Activated T-cell treated with anti-CD3 and anti-CD28 coated beads, Interleukin-2, amount 50 U/mL, for 72 hours (primary cell): ENCODE measurements around the gene LCA5L. TPM values are rescaled to one million over a fixed set of nuclear protein-coding genes. Genes with fewer than 3 reads are reported as not detected.
A peak's percentile ranks its signal among the peaks of the same experiment; 100 is the strongest.
"Not testable (repeated sequence)": the region's sequence is repeated elsewhere in the genome, so short reads cannot be mapped to it uniquely, and the experiment has no call there.

Source experiments
- ATAC-seq, 2 donors: fragments of 150-1000 bp; cut with Tn5 transposase; replicated peaks in 1 of 2; 2 replicates each; pipeline ENCODE4 v1.10.0; 2021; ENCODE audit warnings: moderate library complexity in 2 of 2, mild to moderate bottlenecking in 1 of 2
- DNase-seq, 2 donors: peaks; one replicate each; pipeline ENCODE4 v3.0.0; 2021 to 2022; ENCODE audit warnings: mixed read lengths in 1 of 2
- H3K27ac Mint-ChIP-seq: one replicate; pipeline ENCODE4 v1.8.0; 2022; ENCODE audit warnings: mild to moderate bottlenecking, moderate library complexity, mixed read lengths
- H3K27me3 Mint-ChIP-seq: one replicate; pipeline ENCODE4 v1.8.0; 2022; ENCODE audit warnings: low read depth, mixed read lengths
- H3K36me3 Mint-ChIP-seq, 2 donors: one replicate each; pipeline ENCODE4 v1.8.0; 2022; ENCODE audit warnings: mixed read lengths in 2 of 2, mild to moderate bottlenecking in 1 of 2; ENCODE audit not compliant: insufficient read depth in 2 of 2
- H3K4me1 Mint-ChIP-seq: one replicate; pipeline ENCODE4 v1.8.0; 2022; ENCODE audit warnings: low read depth, mixed read lengths
- H3K4me3 Mint-ChIP-seq, 2 donors: one replicate each; pipeline ENCODE4 v1.8.0; 2022; ENCODE audit warnings: mild to moderate bottlenecking in 2 of 2, mixed read lengths in 2 of 2, moderate library complexity in 2 of 2
- H3K9me3 Mint-ChIP-seq, 2 donors: one replicate each; pipeline ENCODE4 v1.8.0; 2022; ENCODE audit warnings: mixed read lengths in 2 of 2
- total RNA-seq, 2 donors: library from RNA; stranded (reverse); gene quantifications; one replicate each; pipeline ENCODE4 v1.2.3, GENCODE V29; 2022

The LCA5L gene
- total RNA-seq, 2 donors from 2014 or later, result 0.31 TPM; not detected in 1

GRCh38 chr21:39390212-39390765, 55.3 kb downstream of the LCA5L start:
- DNase-seq (no peak), ATAC-seq (no peak)
- H3K27ac Mint-ChIP-seq, result no peak overlapping the region
- peaks cover 34% of the 10 kb centered on the region for H3K4me1 Mint-ChIP-seq
- H3K27me3 Mint-ChIP-seq, result no peaks in the 10 kb centered on the region
- no peaks in the 10 kb centered on the region for H3K9me3 Mint-ChIP-seq
- H3K4me3 Mint-ChIP-seq, result no peak overlapping the region
- H3K36me3 Mint-ChIP-seq, result peaks cover 0 to 18% of the 10 kb centered on the region in 2 donors

- H3K9me3 Mint-ChIP-seq, result no peaks in the 10 kb centered on the region
- no peak for ATAC-seq
- H3K27me3 Mint-ChIP-seq, result no peaks in the 10 kb centered on the region
- H3K27ac Mint-ChIP-seq, result no peak overlapping the region
- no peak for DNase-seq
- peaks cover 0 to 15% of the 10 kb centered on the region in 2 donors for H3K36me3 Mint-ChIP-seq
- H3K4me1 Mint-ChIP-seq, result peaks cover 46% of the 10 kb centered on the region
- H3K4me3 Mint-ChIP-seq, result peak overlapping the region; percentile 87 to 97
Observed at GRCh38 chr21:39388811-39389155, 56.8 kb downstream of the LCA5L start.

GRCh38 chr21:39388038-39388810, 57.4 kb downstream of the LCA5L start:
- Mint-ChIP-seq H3K4me3 (peak overlapping the region; percentile 87 to 97), H3K27me3 (no peaks in the 10 kb centered on the region), H3K9me3 (no peaks in the 10 kb centered on the region), H3K36me3 (peaks cover 0 to 14% of the 10 kb centered on the region in 2 donors), H3K4me1 (peaks cover 46% of the 10 kb centered on the region), H3K27ac (peak overlapping the region; percentile 96)
- peak; percentile 86 to 89 for ATAC-seq
- peak; percentile 92 to 94 for DNase-seq

- Mint-ChIP-seq H3K27ac (peak overlapping the region; percentile 96), H3K4me1 (peaks cover 46% of the 10 kb centered on the region), H3K36me3 (peaks cover 0 to 9% of the 10 kb centered on the region in 2 donors), H3K27me3 (no peaks in the 10 kb centered on the region), H3K9me3 (no peaks in the 10 kb centered on the region), H3K4me3 (peak overlapping the region; percentile 87 to 97)
- peak; percentile 61 for ATAC-seq
- DNase-seq, result peak; percentile 92
Observed at GRCh38 chr21:39387461-39388037, 58.0 kb downstream of the LCA5L start.

- DNase-seq (no peak), ATAC-seq (no peak)
- Mint-ChIP-seq H3K4me3 (peak overlapping the region; percentile 87 to 97), H3K4me1 (peaks cover 52% of the 10 kb centered on the region), H3K9me3 (no peaks in the 10 kb centered on the region), H3K36me3 (peaks cover 0 to 11% of the 10 kb centered on the region in 2 donors), H3K27me3 (no peaks in the 10 kb centered on the region), H3K27ac (peak overlapping the region; percentile 96)
Observed at GRCh38 chr21:39386899-39387298, 58.7 kb downstream of the LCA5L start.

GRCh38 chr21:39386194-39386593, 59.4 kb downstream of the LCA5L start:
- Mint-ChIP-seq H3K4me3 (peak overlapping the region; percentile 54 to 60), H3K9me3 (no peaks in the 10 kb centered on the region), H3K27ac (peak overlapping the region; percentile 32), H3K4me1 (peaks cover 59% of the 10 kb centered on the region), H3K27me3 (no peaks in the 10 kb centered on the region), H3K36me3 (peaks cover 0 to 6% of the 10 kb centered on the region in 2 donors)
- DNase-seq (peak; percentile 19 to 26), ATAC-seq (no peak)

- no peaks in the 10 kb centered on the region for H3K9me3 Mint-ChIP-seq
- H3K27me3 Mint-ChIP-seq, result no peaks in the 10 kb centered on the region
- peak; percentile 64 to 73 for DNase-seq
- ATAC-seq, result peak; percentile 52 to 61
- H3K4me3 Mint-ChIP-seq, result peak overlapping the region; percentile 54 to 60
- peaks cover under 1 to 5% of the 10 kb centered on the region in 2 donors for H3K36me3 Mint-ChIP-seq
- H3K4me1 Mint-ChIP-seq, result peaks cover 64% of the 10 kb centered on the region
- H3K27ac Mint-ChIP-seq, result peak overlapping the region; percentile 32
Observed at GRCh38 chr21:39385299-39386145, 60.1 kb downstream of the LCA5L start.

GRCh38 chr21:39384674-39385298, 60.8 kb downstream of the LCA5L start:
- Mint-ChIP-seq H3K9me3 (no peaks in the 10 kb centered on the region), H3K27ac (peak overlapping the region; percentile 86), H3K4me1 (peaks cover 64% of the 10 kb centered on the region), H3K4me3 (peak overlapping the region; percentile 25 to 49), H3K36me3 (peaks cover 2 to 3% of the 10 kb centered on the region in 2 donors), H3K27me3 (no peaks in the 10 kb centered on the region)
- ATAC-seq (no peak), DNase-seq (peak in 1 of 2 donors; percentile 30)

- Mint-ChIP-seq H3K27ac (peak overlapping the region; percentile 1), H3K4me3 (peak overlapping the region; percentile 2 to 25), H3K4me1 (peaks cover 44% of the 10 kb centered on the region)
- not testable (repeated sequence) for H3K9me3 Mint-ChIP-seq, DNase-seq, H3K27me3 Mint-ChIP-seq, H3K36me3 Mint-ChIP-seq, ATAC-seq
Observed at GRCh38 chr21:39382096-39382495, 63.5 kb downstream of the LCA5L start.

- ATAC-seq, result no peak
- H3K4me1 Mint-ChIP-seq, result peaks cover 39% of the 10 kb centered on the region
- no peak overlapping the region for H3K27ac Mint-ChIP-seq
- H3K9me3 Mint-ChIP-seq, result no peaks in the 10 kb centered on the region
- peaks cover 2 to 3% of the 10 kb centered on the region in 2 donors for H3K36me3 Mint-ChIP-seq
- DNase-seq, result no peak
- H3K27me3 Mint-ChIP-seq, result no peaks in the 10 kb centered on the region
- peak overlapping the region; percentile 87 to 97 for H3K4me3 Mint-ChIP-seq
Observed at GRCh38 chr21:39381009-39381408, 64.6 kb downstream of the LCA5L start.

GRCh38 chr21:39379986-39380891, 65.3 kb downstream of the LCA5L start:
- H3K4me1 Mint-ChIP-seq, result peaks cover 35% of the 10 kb centered on the region
- peak; percentile 94 to 95 for DNase-seq
- ATAC-seq, result peak; percentile 98
- no peaks in the 10 kb centered on the region for H3K27me3 Mint-ChIP-seq
- H3K36me3 Mint-ChIP-seq, result peaks cover 2 to 3% of the 10 kb centered on the region in 2 donors
- peak overlapping the region; percentile 87 to 97 for H3K4me3 Mint-ChIP-seq
- H3K27ac Mint-ChIP-seq, result peak overlapping the region; percentile 92
- H3K9me3 Mint-ChIP-seq, result no peaks in the 10 kb centered on the region
